ENCODE results near the gene MYH2.

Gene MYH2

GRCh38 chr17:10516065-10516464 is 33.4 kb downstream of the MYH2 start:
- DNase-seq (ENCODE audit: low spot score): no peak

DNA sequence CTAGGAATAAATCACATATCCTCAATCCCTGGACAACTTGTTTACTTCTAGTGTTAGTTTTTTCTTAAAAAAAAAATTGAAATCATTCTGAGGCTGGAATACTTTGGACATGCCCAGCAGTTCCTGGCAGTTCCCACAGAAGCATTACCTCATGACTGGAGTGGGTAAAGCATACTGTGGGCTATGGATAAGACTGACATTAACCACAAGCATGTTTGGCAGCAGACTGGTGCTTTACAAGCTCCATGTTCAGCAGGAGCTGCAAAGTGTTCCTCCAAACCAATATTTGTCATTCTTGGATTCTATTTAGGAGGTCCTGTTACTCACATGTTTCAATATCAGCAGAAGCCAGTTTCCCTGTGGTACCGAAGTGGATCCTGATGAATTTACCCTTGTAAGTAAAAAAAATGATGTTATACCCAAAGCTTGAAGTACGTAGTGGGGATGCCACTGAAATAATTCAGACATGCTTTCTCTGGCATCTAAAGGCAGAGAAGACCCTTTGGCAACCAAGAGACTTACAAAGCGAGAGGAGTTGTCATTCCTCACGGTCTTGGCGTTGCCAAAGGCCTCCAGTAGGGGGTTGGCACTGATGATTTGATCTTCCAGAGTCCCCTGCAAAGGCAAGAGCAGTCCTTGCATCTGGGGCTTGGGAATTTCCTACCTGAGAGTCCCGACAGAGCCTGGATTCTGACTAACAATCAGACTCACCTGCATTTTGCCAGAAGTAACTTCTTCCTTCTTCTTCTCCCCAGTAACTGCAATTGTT is 36.0 kb downstream of the MYH2 start:
- no peak for DNase-seq (ENCODE audit: low spot score)

DNA sequence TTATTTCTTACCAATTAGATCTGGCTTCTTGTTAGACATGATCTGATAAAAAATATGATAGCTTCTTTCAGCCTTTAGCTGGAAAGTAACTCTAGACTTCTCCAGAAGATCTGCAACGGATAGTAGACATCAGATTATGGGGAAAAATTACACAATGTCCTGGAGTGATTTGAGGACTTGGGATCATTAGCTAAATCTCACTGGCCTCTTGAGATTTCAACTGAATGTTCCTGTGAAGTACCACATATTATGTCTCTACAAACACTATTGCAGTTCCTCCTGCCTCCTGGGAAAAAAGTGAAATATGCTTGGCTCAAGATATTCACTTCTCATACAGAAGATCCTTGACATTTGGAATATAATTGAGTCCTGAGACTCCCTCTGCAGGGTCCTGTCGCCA is 36.6 kb downstream of the MYH2 start:
- no peak for DNase-seq (ENCODE audit: low spot score)

DNA sequence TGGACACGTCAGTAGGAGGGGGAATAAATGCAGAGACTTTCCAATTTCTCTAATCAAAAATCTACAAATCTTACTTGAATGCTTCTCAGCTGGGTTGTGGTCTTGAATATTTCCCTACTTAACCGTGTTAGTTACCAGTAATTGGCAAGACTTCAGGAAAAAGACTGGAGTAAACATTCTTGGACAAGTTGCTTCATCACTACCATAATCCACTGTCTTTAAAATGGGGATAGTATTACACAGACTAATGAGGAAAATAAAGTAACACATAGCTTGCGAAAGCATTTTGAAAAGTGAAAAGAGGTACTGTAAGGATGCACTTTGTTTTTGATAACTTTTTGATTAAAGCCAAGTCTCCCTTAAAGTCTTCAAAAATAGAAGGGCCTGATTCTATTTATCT is 49.5 kb downstream of the MYH2 start:
- no peak for DNase-seq (ENCODE audit: low spot score)

DNA sequence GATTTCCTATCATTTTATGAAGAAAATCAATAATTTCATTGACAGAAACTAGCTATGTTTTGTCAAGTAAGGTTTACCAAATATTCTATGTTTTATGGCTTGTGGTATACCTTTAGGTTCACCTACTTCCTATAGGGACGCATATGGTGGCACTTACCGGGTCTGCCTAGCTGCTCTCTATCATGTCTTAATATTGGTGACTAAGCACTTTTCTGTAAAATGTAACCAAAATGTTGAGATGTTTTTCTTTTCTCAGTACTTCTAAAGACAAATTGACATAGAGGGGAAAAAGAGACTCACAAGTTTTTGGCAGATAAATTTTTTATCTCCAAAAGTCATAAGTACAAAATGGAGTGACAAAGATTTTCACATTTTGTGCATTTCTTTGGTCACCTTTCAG is 57.5 kb downstream of the MYH2 start:
- DNase-seq (ENCODE audit: low spot score): no peak

GRCh38 chr17:10482252-10482651 is 67.2 kb downstream of the MYH2 start:
- DNase-seq (ENCODE audit: low spot score): no peak

DNA sequence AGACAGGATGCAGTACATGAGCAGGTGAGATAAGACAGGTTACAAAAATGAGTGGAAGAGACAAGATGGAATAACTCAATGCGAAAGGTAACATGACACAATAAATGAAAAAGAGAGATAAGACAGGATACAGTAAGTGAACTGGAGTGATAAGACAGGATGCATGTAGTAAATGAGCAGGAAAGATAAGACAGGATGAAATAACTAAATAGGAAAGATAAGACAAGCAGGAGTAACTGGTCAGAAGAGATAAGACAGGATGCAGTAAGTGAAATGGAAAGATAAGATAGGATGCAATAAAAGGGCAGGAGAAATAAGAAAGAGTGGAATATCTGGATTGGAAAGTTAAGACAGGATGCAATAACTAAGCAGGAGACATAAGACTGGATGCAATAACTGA is 71.8 kb downstream of the MYH2 start:
- no peak for DNase-seq (ENCODE audit: low spot score)

DNA sequence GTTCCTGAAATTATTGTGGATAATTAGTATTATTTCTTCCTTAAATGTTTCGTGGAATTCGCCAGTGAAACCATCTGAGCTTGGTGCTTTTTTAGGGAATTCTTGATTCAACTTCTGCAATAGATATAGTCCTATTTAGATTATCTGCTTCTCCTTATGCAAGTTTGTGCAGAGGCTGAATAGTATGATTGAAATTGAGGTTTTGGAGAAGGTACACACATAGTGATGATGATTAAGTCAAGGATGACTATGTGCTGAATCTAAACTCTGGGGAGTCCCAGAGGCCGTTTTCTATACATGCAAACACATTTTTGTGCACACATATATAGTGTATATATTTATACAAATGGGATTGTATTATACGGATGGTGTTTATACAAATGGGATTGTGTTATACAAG is 74.9 kb downstream of the MYH2 start:
- no peak for DNase-seq (ENCODE audit: low spot score)

DNA sequence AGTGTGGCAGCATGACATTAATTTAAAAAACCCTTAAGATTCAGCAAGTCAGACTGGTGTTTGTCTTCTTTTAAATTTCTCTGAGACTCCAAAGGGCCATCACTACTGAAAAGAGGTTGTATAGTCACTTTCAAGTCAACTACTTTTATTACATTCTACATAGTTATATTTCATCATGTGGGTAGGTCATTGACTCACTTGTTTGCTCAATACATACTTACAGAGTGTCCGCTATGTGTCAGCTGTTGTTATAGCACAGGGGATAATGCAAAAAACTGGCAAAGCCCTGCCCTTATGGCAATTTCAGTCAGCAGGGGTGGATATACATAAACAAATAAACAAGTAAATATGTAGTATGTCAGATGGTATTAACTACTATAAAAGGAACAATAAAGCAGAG is 77.6 kb downstream of the MYH2 start:
- no peak for DNase-seq (ENCODE audit: low spot score)

All from HuH-7 (cell line).